GM12874 (cell line): ENCODE measurements around the gene C19orf12.

Experiments used
- TF ChIP-seq, protein P1 (sequence below): IDR thresholded peaks from 2 replicates; pipeline ENCODE4 v1.5.1; 2011; ENCODE audit warnings: low read depth, mild to moderate bottlenecking, control low read depth, low read length, moderate library complexity; ENCODE audit not compliant: insufficient read depth

Gene C19orf12

DNA sequence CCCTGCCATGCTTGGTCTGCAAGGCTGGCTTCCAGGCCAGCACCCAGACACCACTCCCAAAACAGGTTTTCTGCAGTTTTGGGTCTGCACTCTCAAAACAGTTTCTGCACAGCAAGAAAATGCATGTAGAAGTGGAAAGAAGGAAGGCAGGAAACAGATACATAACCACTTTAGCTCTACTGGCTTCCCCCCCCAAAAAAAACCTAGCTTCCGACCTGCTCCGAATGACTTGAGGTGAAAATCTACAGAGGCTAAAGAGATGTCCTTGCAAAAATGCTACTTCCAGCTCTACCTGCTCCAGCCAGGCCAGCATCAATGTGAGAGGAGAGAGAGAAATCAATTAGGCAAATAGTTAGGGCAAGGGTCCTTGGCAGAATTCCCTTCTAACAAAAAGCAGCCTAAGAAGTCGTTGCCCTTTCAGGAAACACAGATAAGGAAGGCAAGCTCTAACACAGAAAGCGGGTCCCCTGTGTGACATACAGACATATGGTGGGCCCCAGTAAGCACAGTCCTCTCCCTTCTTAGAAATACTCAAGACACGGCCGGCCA is 3.4 kb downstream of the C19orf12 start:
- TF ChIP-seq, protein P1, sequence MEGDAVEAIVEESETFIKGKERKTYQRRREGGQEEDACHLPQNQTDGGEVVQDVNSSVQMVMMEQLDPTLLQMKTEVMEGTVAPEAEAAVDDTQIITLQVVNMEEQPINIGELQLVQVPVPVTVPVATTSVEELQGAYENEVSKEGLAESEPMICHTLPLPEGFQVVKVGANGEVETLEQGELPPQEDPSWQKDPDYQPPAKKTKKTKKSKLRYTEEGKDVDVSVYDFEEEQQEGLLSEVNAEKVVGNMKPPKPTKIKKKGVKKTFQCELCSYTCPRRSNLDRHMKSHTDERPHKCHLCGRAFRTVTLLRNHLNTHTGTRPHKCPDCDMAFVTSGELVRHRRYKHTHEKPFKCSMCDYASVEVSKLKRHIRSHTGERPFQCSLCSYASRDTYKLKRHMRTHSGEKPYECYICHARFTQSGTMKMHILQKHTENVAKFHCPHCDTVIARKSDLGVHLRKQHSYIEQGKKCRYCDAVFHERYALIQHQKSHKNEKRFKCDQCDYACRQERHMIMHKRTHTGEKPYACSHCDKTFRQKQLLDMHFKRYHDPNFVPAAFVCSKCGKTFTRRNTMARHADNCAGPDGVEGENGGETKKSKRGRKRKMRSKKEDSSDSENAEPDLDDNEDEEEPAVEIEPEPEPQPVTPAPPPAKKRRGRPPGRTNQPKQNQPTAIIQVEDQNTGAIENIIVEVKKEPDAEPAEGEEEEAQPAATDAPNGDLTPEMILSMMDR: no peak

DNA sequence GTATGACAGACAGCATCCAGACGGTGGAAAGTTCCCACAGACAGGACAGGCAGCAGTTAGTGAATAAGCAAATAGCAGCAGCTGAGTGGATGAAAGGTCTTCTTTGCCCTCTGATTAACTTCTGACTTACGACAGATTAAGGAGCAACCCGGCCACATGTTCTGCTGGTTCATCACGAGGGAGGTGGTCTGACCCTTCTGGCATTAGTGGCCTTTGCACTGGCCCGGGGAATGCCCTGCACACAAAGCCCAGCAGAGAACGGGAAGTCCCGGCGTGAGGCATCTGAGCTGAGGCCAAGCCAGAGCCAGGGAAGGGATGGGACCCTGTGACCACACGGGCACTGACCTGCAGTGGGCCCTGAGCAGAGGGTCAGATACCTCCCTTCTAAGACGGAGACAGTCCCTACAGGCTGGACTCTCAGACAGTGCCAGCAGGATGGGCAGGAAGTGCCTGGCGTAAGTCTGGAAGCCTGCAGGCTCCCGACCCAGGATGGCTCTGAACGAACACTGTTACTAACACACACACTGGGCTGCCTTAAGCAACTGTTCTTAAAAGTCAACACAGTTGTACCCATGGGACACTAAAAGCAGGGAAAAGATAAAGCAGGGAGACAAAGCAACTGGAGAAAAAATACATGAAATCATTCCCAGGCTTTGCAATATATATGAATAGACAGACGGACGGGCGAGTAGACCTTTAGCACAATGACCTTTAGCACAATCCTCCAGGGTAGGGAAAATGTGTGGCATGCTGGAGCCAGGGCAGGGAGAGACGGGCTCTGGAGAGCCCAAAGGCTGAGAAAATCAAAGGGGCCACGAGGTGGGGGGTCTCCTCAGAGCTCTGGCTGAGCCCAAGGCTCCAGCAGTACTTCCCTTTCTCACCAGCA is 6.3 kb downstream of the C19orf12 start:
- TF ChIP-seq, protein P1: no peak

DNA sequence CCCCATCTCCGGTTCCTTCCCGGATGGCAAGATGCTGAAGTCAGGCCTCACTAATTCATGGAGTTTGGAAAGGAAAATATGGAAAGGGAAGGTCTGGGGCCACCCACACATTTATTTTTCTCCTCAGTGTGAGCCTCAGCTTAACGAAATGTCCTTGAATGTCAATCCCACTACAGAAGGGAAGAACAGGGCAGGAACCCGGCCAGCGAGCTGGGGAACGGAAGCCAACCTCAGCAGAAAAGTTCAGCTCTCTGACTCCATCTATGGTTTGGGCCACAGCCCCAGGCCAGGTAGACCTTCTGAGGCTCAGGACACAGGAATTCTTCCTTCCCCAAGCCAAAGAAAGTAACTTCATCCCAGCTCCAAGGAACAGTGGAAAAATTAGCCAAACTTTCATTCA is 8.4 kb downstream of the C19orf12 start:
- TF ChIP-seq, protein P1: no peak

DNA sequence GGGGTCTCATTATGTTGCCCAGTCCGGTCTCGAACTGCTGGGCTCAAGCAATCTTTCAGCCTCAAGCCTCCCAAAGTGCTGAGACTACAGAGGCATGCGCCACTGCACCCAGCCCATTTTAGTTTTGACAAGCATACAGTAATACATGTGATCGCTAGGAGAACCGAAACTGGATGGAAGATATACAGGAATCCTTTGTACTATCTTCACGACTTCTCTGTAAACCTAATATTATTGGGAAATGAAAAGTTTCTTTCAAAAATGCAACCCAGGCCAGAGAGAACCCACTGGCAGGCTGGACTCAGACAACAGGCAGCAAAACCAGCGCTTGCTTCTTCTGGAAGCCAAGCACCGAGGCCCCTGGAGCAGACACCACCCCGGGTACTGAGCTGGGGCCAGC is 9.4 kb downstream of the C19orf12 start:
- TF ChIP-seq, protein P1: no peak

DNA sequence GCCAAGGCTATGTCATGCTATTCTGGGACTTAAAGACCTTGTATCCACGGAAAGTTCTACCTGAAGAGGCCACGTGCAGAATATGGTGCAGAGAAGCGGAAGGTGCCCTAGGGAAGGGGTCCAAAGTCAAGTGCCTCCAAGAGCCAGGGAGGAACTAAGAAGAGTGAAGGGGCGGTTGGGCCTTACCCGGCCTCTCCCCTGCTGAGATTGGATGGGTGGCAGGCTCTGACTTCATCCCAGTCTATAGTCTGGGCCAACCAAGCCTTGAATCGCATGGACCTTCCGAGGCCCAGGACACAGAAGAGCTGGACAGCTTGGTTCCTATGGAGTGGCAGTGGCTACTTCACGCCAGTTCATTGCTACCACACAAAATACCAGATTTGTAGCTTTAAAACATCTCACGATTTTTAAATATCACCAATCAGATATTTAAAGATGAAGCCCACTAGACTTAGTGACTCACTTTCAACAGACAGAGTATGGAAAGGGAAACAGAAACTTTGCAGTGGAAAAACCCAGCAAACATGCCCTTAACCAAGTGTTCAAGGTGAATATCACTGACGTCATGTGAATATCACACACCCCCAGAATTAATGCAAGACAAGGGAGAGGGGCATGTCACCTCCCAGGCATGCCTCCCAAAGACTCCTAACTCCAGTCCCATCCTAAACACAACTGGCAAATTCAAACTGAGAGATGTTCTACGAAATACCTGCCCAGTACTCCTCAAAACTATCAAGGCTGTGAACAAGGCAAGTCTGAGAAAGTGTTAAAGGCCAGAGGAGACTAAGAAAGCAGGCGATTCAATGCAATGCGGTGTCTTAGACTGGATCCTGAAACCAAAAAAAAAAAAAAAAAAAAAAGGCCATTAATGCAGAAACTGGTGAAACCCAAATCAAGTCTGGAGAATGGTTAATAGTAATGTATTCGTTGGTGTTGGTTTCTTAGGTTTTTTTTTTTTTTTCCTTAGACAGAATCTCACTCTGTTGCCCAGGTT is 10.2 kb downstream of the C19orf12 start:
- TF ChIP-seq, protein P1: no peak

DNA sequence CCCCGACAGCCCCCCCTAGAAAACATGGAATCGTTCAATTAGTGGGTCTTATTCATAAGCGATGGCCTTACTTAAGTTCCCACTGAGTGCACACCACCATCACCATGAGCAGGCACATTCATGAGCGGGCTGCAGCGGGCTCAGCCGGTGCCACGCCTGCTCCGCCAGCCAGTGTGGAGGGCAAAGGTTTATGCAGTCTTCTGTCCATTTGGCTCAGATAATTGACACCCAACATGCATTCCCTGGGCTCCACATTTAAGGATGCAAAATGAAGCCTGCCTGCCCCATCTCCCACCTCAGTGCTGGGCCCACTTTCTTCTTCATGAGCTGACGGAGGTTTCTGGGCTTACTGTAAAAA is 12.1 kb downstream of the C19orf12 start:
- TF ChIP-seq, protein P1: no peak
